ENCODE measurements around the gene HLF. TPM values are rescaled to one million over a fixed set of nuclear protein-coding genes. Genes with fewer than 3 reads are reported as not detected.

HLF gene
- total RNA-seq, 1 donor from 2014 or later, result 31.6 TPM

DNA sequence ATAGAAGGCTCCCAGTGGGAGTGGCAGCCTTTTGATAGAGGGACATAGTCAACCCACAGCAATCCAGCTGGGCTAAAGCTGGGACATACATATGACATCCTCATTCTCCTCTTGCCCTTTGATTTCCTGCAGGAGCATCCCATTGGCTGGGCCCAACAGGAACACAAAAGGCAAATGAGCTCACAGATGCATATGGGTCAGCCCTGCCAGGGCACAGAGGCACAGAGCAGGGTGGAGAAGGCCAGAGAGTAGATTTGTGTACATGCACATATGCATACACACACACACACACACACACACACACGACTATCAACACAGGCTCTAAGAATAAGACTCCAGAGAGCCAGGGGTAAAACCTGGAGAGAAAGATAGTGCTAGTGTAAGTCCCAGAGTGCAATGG is 98.3 kb downstream of the HLF start:
- no peak for ATAC-seq (ENCODE audit: poor library complexity)
- intact Hi-C loops (cut with DNase I), result no loop called here
- DNase-seq, result no peak

DNA sequence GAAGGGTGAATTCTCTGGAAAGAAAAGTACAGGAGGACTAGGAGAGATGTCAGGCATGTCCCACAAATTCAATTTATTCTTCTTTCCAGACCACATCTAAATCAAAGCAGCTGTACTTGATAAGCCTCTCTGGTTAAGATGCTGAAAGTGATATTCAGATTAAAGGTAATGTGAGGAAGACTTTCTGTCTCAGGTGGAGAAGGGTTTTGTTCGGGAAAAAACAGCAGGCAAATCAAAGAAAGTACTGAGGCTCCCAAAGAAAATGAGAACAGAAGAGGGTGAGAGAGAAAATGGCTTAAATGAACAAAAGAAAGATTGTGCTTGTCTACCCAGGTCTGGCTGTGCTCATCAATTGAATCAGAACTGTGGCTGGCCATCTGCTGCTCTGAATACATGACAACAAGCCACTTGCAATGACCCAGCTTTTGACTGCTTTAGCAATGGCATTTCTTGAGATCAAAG is 101.3 kb downstream of the HLF start:
- DNase-seq (no peak), ATAC-seq (ENCODE audit: poor library complexity) (no peak)
- intact Hi-C loops (cut with DNase I), result no loop called here

DNA sequence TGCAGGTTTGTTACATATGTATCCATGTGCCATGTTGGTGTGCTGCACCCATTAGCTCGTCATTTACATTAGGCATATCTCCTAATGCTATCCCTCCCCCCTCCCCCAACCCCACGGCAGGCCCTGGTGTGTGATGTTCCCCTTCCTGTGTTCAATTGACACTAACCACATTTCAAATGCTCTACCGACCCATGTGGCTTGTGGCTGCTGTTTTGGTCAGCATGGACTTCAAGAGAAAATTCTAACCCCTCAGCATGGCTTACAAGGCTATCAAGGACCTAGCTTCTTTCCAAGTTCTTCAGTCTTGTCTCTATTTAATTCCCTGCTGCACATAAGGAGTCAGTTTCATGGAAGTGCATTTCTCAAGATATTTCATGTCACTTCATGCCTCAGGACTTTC is 103.9 kb downstream of the HLF start:
- intact Hi-C loops (cut with DNase I), result no loop called here
- no peak for DNase-seq
- no peak for ATAC-seq (ENCODE audit: poor library complexity)

Other genes with a start within 250 kb of the HLF start
- gene MMD, start 156.9 kb downstream of the HLF start, total RNA-seq, result 13.4 TPM
- gene SMIM36, start 246.5 kb downstream of the HLF start, total RNA-seq, result not detected

All from Right ventricle myocardium superior (tissue), 1 donor.